PFSK-1 (cell line): Measurements from ENCODE around the gene CUEDC1.

ENCODE experiments used
- FOXP2 ChIP-seq: optimal IDR thresholded peaks from 2 replicates; pipeline ENCODE3; 2011; ENCODE audit warnings: borderline replicate concordance, control low read depth, inconsistent platforms; ENCODE audit not compliant: insufficient read depth; ENCODE audit errors: extremely low read length, extremely low read depth
- POLR2AphosphoS5 ChIP-seq: IDR thresholded peaks from 2 replicates; pipeline ENCODE4 v1.6.1; 2012; ENCODE audit warnings: low read depth, mild to moderate bottlenecking, control low read depth, low read length, moderate library complexity
- SIN3A ChIP-seq: IDR thresholded peaks from 2 replicates; pipeline ENCODE4 v1.6.1; 2012; ENCODE audit warnings: mild to moderate bottlenecking, low read length, moderate library complexity, borderline replicate concordance; ENCODE audit not compliant: insufficient read depth
- TAF1 ChIP-seq: IDR thresholded peaks from 2 replicates; pipeline ENCODE4 v1.6.1; 2012; ENCODE audit warnings: low read length, control low read depth, borderline replicate concordance; ENCODE audit not compliant: insufficient read depth
- TF ChIP-seq, protein P1 (sequence below), 2 experiments: IDR thresholded peaks; 2 replicates each; pipeline versions ENCODE4 v1.6.1 to v1.8.0; 2011 to 2012; ENCODE audit warnings: low read depth in 2 of 2, low read length in 2 of 2, control low read depth in 1 of 2, inconsistent platforms in 1 of 2, mild to moderate bottlenecking in 1 of 2, moderate library complexity in 1 of 2; ENCODE audit not compliant: insufficient read depth in 1 of 2

CUEDC1 gene

DNA sequence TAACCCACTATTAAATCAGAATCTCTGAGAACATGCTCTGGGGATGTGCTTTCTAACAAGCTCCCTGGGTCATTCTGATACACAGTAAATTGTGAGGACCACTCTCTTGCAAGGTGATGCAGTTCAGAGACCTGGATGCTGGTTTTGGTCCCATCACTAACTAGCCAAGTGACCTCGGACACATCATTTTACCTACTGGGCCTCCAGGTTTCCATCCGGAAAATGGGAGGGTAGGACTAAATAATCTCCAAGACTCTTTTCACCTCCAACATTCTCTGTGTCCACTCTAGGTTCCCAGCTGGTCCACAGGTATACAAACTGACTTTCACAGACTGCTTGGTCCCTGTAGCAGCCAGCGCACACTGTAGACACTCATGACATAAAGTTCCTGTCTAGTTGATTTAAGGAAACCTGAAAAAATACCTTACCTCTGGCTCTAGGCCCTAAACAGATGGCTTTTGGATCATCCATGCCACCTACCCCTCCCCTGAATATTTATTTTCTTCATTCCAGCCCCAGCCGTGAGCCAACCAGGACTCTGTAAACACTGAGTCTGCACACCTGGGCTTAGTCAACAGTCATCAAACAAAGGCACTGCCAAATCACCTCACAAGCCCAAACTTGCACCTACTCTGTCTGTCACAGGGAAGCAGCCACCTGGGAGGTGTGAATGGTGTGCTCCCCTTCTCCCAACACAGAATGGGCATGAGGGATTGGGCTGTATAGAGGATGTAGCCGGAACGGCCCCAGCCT, 54.0 kb downstream of the CUEDC1 start:
- TF ChIP-seq, protein P1, sequence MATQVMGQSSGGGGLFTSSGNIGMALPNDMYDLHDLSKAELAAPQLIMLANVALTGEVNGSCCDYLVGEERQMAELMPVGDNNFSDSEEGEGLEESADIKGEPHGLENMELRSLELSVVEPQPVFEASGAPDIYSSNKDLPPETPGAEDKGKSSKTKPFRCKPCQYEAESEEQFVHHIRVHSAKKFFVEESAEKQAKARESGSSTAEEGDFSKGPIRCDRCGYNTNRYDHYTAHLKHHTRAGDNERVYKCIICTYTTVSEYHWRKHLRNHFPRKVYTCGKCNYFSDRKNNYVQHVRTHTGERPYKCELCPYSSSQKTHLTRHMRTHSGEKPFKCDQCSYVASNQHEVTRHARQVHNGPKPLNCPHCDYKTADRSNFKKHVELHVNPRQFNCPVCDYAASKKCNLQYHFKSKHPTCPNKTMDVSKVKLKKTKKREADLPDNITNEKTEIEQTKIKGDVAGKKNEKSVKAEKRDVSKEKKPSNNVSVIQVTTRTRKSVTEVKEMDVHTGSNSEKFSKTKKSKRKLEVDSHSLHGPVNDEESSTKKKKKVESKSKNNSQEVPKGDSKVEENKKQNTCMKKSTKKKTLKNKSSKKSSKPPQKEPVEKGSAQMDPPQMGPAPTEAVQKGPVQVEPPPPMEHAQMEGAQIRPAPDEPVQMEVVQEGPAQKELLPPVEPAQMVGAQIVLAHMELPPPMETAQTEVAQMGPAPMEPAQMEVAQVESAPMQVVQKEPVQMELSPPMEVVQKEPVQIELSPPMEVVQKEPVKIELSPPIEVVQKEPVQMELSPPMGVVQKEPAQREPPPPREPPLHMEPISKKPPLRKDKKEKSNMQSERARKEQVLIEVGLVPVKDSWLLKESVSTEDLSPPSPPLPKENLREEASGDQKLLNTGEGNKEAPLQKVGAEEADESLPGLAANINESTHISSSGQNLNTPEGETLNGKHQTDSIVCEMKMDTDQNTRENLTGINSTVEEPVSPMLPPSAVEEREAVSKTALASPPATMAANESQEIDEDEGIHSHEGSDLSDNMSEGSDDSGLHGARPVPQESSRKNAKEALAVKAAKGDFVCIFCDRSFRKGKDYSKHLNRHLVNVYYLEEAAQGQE (IDR thresholded peaks at IDR 0.05; ENCODE audit: insufficient read depth in 1 of 2, low read depth in 2 of 2, low read length in 2 of 2), result no peak
- TF ChIP-seq FOXP2 (no peak), POLR2AphosphoS5 (no peak), SIN3A (no peak), TAF1 (no peak)

DNA sequence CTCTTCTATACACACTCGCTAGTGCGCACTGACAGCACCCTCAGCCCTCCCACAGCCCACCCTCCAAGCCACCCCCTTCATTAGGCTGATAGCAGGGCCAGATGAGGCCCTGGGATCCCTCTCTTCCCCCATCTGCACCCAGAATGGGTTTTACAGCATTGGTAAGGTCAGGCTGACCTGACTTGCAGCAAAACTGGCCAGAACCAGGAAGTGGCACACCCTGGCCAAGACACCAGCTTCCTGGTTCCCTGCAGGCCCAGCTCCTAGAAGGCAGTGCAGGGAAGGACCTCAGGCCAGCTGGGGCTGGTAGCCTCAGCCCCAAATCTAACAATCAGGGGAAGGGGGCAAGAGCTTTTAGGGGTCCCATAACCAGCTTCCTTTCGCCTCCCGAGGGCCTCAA, 55.4 kb downstream of the CUEDC1 start:
- no peak for TF ChIP-seq SIN3A
- TF ChIP-seq POLR2AphosphoS5, result no peak
- TF ChIP-seq, protein P1 (IDR thresholded peaks at IDR 0.05; ENCODE audit: insufficient read depth in 1 of 2, low read depth in 2 of 2, low read length in 2 of 2), result no peak
- no peak for TF ChIP-seq FOXP2
- no peak for TF ChIP-seq TAF1

DNA sequence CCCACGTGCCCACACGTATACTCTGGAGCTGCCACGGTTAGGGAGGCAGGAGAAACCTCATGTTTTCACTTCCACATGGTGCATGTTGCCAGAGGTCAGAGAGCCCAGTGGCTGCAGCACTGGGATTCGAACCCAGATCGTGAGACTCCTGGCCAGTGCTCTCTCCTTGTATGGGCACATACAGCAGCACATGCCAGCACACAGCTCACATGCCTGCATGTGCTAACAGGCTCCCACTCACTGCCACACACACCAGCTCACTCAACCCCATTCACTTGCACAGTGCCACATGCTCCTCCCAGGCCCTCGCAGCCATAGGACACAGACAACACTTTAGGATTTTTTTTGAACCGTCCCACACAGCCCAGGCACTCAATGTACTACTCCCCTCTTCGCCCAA, 55.8 kb downstream of the CUEDC1 start:
- TF ChIP-seq SIN3A (no peak), TAF1 (no peak), POLR2AphosphoS5 (no peak)
- TF ChIP-seq, protein P1 (IDR thresholded peaks at IDR 0.05; ENCODE audit: insufficient read depth in 1 of 2, low read depth in 2 of 2, low read length in 2 of 2), result no peak

DNA sequence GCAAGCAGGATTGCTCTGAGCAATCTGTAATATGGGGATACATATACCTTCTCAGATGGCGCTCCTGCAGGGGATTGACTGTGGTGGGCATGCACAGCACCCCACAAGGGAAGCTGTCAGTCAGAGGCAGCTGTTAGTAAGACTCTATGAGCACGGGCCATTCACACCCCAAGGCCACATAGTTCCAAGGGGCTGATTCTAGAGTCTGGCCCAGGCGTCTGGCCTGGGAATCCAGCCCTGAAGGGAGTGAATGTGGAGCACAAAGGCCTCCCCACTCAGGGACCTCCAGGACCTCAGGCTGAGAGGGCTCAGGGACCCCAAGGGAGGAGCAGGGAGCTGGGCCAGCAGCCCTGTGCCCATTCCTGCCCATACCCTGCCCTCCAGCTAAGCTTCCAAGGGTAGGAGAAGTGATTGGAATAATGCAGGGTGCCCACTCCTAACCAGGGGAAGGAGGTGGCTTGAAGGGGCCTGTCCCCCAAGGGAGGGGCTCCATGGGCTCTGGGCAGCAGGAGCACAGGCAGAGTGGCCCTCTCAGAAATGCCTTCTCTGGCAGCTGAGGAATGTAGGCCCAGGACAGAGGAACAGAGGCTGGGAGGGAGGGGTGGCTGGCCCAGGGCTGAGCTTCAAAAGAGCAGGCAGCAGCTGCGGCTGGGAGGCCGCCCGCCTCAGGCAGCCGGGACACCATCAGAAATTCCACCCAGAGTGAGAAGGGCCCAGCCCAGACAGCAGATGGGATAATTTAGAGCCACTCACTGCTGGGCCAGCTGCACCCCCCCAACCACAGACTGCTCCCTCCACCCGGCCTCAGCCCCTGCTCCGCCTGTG, 56.5 kb downstream of the CUEDC1 start:
- TF ChIP-seq POLR2AphosphoS5, result no peak
- TF ChIP-seq, protein P1 (IDR thresholded peaks at IDR 0.05; ENCODE audit: insufficient read depth in 1 of 2, low read depth in 2 of 2, low read length in 2 of 2), result no peak
- TF ChIP-seq SIN3A, result no peak
- TF ChIP-seq FOXP2, result no peak
- TF ChIP-seq TAF1, result no peak
